Right lobe of liver (tissue), 4 donors: ENCODE data around the gene MISP.

Experiments
- POLR2A ChIP-seq: fragments of 450-650 bp; IDR thresholded peaks from one replicate; pipeline ENCODE4 v1.6.1; 2017; ENCODE audit warnings: antibody characterized with exemption, mild to moderate bottlenecking
- TF ChIP-seq, protein P1 (sequence below), 4 donors: fragments of 200-600 bp in 3 of 4; fragments of 450-650 bp in 1 of 4; IDR thresholded peaks; one replicate each; pipeline versions ENCODE4 v1.5.1 to v1.8.0; 2016 to 2022; ENCODE audit warnings: antibody characterized with exemption in 4 of 4, mild to moderate bottlenecking in 2 of 4
- donor health status: DM: no; HTN: no; CAD: no.
- donor health status: DM: no; HTN: no; CAD: no.
- donor health status: DM: no; HTN: yes; CAD: no.

DNA sequence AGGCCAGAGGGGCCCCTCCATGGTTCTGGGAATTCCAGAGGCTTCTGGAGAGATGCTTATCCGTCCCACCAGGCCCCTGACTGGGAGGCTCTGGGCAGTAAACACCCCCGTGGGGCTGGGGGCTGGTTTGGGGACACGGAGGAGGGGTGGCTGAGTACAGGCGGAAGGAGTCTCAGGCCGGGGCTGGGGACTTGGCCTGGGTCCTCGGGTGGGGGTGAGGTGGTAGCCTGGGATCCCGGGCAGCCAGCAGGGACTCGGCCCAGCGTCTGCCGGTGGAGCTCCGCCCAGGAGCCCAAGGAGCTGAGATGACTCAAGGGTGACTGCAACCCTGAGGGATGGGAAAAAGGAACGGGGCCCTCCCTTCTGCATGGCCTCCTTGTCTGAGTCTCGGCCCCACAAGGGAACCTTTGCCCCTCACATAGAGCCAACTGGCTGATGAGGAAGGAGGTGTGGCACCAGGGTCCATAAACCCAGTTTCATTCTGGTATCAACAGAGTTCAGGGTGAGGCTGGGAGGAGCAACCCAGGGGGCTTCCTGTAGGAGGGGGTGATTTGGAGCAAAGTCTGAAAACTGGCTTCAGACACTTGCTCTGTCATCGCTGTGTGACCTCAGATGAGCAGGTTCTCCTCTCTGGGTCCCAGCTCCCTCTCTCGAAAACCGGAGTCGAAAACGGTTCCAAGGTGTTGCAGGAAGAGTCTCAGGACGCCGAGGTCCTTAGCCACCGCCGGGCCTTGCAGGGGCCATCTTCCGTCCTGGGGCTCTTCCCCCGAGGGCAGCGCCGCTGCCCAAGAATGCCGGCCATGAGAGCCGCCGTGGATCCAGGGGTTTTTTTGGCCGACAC lies 809 bp downstream of the MISP start:
- no peak for TF ChIP-seq POLR2A
- TF ChIP-seq, protein P1, sequence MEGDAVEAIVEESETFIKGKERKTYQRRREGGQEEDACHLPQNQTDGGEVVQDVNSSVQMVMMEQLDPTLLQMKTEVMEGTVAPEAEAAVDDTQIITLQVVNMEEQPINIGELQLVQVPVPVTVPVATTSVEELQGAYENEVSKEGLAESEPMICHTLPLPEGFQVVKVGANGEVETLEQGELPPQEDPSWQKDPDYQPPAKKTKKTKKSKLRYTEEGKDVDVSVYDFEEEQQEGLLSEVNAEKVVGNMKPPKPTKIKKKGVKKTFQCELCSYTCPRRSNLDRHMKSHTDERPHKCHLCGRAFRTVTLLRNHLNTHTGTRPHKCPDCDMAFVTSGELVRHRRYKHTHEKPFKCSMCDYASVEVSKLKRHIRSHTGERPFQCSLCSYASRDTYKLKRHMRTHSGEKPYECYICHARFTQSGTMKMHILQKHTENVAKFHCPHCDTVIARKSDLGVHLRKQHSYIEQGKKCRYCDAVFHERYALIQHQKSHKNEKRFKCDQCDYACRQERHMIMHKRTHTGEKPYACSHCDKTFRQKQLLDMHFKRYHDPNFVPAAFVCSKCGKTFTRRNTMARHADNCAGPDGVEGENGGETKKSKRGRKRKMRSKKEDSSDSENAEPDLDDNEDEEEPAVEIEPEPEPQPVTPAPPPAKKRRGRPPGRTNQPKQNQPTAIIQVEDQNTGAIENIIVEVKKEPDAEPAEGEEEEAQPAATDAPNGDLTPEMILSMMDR (IDR thresholded peaks at IDR 0.05), result no peak
